Upper lobe of right lung (tissue), 1 donor: ENCODE measurements around the gene ADRA2C. TPM values are rescaled to one million over a fixed set of nuclear protein-coding genes. Genes with fewer than 3 reads are reported as not detected.
"Not testable (repeated sequence)": the region's sequence is repeated elsewhere in the genome, so short reads cannot be mapped to it uniquely, and the experiment has no call there.

Source experiments
- ATAC-seq: fragments of 200-7000 bp; cut with Tn5 transposase; one replicate; pipeline ENCODE4 v1.9.1; 2020; ENCODE audit warnings: mild to moderate bottlenecking, moderate library complexity
- DNase-seq: peaks from one replicate; pipeline ENCODE4 v3.0.0-alpha.2; 2020
- H3K27ac ChIP-seq: fragments of 200-600 bp; one replicate; pipeline ENCODE4 v1.8.0; 2022
- H3K27me3 ChIP-seq: fragments of 200-600 bp; one replicate; pipeline ENCODE4 v1.8.0; 2022; ENCODE audit warnings: mild to moderate bottlenecking
- H3K36me3 ChIP-seq: fragments of 200-600 bp; one replicate; pipeline ENCODE4 v1.8.0; 2022
- H3K4me1 ChIP-seq: fragments of 200-600 bp; one replicate; pipeline ENCODE4 v1.8.0; 2022
- H3K4me3 ChIP-seq: fragments of 200-600 bp; one replicate; pipeline ENCODE4 v1.8.0; 2022; ENCODE audit warnings: mild to moderate bottlenecking
- H3K9me3 ChIP-seq: fragments of 200-600 bp; one replicate; pipeline ENCODE4 v1.8.0; 2022
- CTCF ChIP-seq: fragments of 200-600 bp; IDR thresholded peaks from one replicate; pipeline ENCODE4 v1.8.0; 2022; ENCODE audit warnings: antibody characterized with exemption
- intact Hi-C: fragments of 100-400 bp; cut with DNase I; formaldehyde crosslinking; loops from one replicate; pipeline ENCODE4 v1.11.0; 2022
- total RNA-seq: library from RNA; stranded (reverse); fragmentation: NEBNext Ultra II Directional; extraction: Animal tissue kit (Norgen Biotek cat#: 25700); gene quantifications from one replicate; pipeline ENCODE4 v1.2.1, GENCODE V29; 2021
- donor health status: DM: no; HTN: yes; CAD: no; lungs with severe emphysema.

ADRA2C gene
- total RNA-seq, 1 donor from 2014 or later: 7.3 TPM

- intact Hi-C loops: no loop called here
Observed at GRCh38 chr4:3814053-3814570, 47.9 kb downstream of the ADRA2C start.

GRCh38 chr4:3814838-3815237 is 48.7 kb downstream of the ADRA2C start:
- DNase-seq, H3K4me3 ChIP-seq, ATAC-seq, intact Hi-C loops, H3K27me3 ChIP-seq, H3K27ac ChIP-seq, H3K9me3 ChIP-seq, H3K4me1 ChIP-seq, H3K36me3 ChIP-seq: not testable (repeated sequence)

More at GRCh38 chr4:3814053-3814570, 47.9 kb downstream of the ADRA2C start:
- H3K9me3 ChIP-seq: no peaks in the 10 kb centered on the region
- DNase-seq (no peak), ATAC-seq (no peak)
- H3K4me3 ChIP-seq: no peak overlapping the region
- TF ChIP-seq CTCF: no peak
- H3K27me3 ChIP-seq: peaks cover 4% of the 10 kb centered on the region
- H3K27ac ChIP-seq: no peak overlapping the region
- H3K36me3 ChIP-seq: no peaks in the 10 kb centered on the region
- no peaks in the 10 kb centered on the region for H3K4me1 ChIP-seq

- Histone ChIP-seq H3K4me1 (no peaks in the 10 kb centered on the region), H3K4me3 (no peak overlapping the region), H3K9me3 (no peaks in the 10 kb centered on the region), H3K27me3 (no peaks in the 10 kb centered on the region), H3K36me3 (no peaks in the 10 kb centered on the region), H3K27ac (no peak overlapping the region)
- DNase-seq (no peak), ATAC-seq (no peak)
- intact Hi-C loops: no loop called here
- no peak for TF ChIP-seq CTCF
Observed at GRCh38 chr4:3816256-3816825, 50.2 kb downstream of the ADRA2C start.

- H3K4me1 ChIP-seq: no peaks in the 10 kb centered on the region
- H3K36me3 ChIP-seq: no peaks in the 10 kb centered on the region
- H3K9me3 ChIP-seq: no peaks in the 10 kb centered on the region
- DNase-seq (no peak), ATAC-seq (no peak)
- no peak for TF ChIP-seq CTCF
- H3K4me3 ChIP-seq: no peak overlapping the region
- no peaks in the 10 kb centered on the region for H3K27me3 ChIP-seq
- no peak overlapping the region for H3K27ac ChIP-seq
- intact Hi-C loops: no loop called here
Observed at GRCh38 chr4:3816983-3817960, 51.1 kb downstream of the ADRA2C start.

Other genes starting within 250 kb of the ADRA2C start
- gene LRPAP1, start 234.0 kb upstream of the ADRA2C start, total RNA-seq: 195 TPM